ENCODE data around the gene MAPT. TPM values are rescaled to one million over a fixed set of nuclear protein-coding genes. Genes with fewer than 3 reads are reported as not detected.
"Not testable (repeated sequence)": the region's sequence is repeated elsewhere in the genome, so short reads cannot be mapped to it uniquely, and the experiment has no call there.

The MAPT gene
- total RNA-seq, 2 donors from 2014 or later, result 11.7 to 14.7 TPM

GRCh38 chr17:46020998-46021397 is 126.6 kb downstream of the MAPT start:
- WGBS, result 83% methylated on average over 12 of the region's 12 CpGs
- no peak overlapping the region for H3K27ac ChIP-seq
- no peaks in the 10 kb centered on the region for H3K27me3 ChIP-seq (replicated peaks; ENCODE audit: insufficient read depth)
- no peak overlapping the region for H3K4me3 ChIP-seq
- intact Hi-C loops (cut with DNase I), result no loop called here
- TF ChIP-seq POLR2AphosphoS5 (IDR thresholded peaks at IDR 0.05), result no peak
- TF ChIP-seq POLR2A (IDR thresholded peaks at IDR 0.05), result no peak
- TF ChIP-seq CTCF (IDR thresholded peaks at IDR 0.05), result no peak
- H3K36me3 ChIP-seq, result no peaks in the 10 kb centered on the region
- H3K9me3 ChIP-seq, result no peaks in the 10 kb centered on the region
- no peaks in the 10 kb centered on the region for H3K4me1 ChIP-seq (replicated peaks)
- DNase-seq (ENCODE audit: low spot score), result no peak

- H3K4me3 ChIP-seq; intact Hi-C loops (cut with DNase I); H3K9me3 ChIP-seq; H3K27ac ChIP-seq; H3K36me3 ChIP-seq; H3K4me1 ChIP-seq (replicated peaks); DNase-seq (ENCODE audit: low spot score); H3K27me3 ChIP-seq (replicated peaks; ENCODE audit: insufficient read depth): not testable (repeated sequence)
- WGBS, result 91% methylated on average over 7 of the region's 7 CpGs
Measured at GRCh38 chr17:46023366-46023765, 129.0 kb downstream of the MAPT start.

DNA sequence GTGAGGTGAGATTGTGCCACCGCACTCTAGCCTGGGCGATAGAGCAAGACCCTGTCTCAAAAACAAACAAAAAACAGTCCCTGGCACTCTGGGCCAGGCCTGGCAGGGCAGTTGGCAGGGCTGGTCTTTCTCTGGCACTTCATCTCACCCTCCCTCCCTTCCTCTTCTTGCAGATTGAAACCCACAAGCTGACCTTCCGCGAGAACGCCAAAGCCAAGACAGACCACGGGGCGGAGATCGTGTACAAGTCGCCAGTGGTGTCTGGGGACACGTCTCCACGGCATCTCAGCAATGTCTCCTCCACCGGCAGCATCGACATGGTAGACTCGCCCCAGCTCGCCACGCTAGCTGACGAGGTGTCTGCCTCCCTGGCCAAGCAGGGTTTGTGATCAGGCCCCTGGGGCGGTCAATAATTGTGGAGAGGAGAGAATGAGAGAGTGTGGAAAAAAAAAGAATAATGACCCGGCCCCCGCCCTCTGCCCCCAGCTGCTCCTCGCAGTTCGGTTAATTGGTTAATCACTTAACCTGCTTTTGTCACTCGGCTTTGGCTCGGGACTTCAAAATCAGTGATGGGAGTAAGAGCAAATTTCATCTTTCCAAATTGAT is 129.5 kb downstream of the MAPT start:
- TF ChIP-seq POLR2AphosphoS5 (IDR thresholded peaks at IDR 0.05) (no peak), CTCF (IDR thresholded peaks at IDR 0.05) (no peak), POLR2A (IDR thresholded peaks at IDR 0.05) (no peak)
- Histone ChIP-seq H3K27me3 (replicated peaks; ENCODE audit: insufficient read depth) (no peaks in the 10 kb centered on the region), H3K4me3 (no peak overlapping the region), H3K36me3 (no peaks in the 10 kb centered on the region), H3K4me1 (replicated peaks) (no peaks in the 10 kb centered on the region), H3K9me3 (no peaks in the 10 kb centered on the region), H3K27ac (no peak overlapping the region)
- intact Hi-C loops (cut with DNase I), result no loop called here
- WGBS, result 84% methylated on average over 24 of the region's 24 CpGs
- no peak for DNase-seq (ENCODE audit: low spot score)

DNA sequence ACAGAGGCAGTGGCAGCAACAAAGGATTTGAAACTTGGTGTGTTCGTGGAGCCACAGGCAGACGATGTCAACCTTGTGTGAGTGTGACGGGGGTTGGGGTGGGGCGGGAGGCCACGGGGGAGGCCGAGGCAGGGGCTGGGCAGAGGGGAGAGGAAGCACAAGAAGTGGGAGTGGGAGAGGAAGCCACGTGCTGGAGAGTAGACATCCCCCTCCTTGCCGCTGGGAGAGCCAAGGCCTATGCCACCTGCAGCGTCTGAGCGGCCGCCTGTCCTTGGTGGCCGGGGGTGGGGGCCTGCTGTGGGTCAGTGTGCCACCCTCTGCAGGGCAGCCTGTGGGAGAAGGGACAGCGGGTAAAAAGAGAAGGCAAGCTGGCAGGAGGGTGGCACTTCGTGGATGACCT is 130.2 kb downstream of the MAPT start:
- intact Hi-C loops (cut with DNase I), result no loop called here
- WGBS, result 83% methylated on average over 14 of the region's 14 CpGs
- H3K27ac ChIP-seq, result no peak overlapping the region
- H3K9me3 ChIP-seq, result no peaks in the 10 kb centered on the region
- H3K4me1 ChIP-seq (replicated peaks), result no peaks in the 10 kb centered on the region
- TF ChIP-seq CTCF (IDR thresholded peaks at IDR 0.05) (no peak), POLR2AphosphoS5 (IDR thresholded peaks at IDR 0.05) (no peak), POLR2A (IDR thresholded peaks at IDR 0.05) (no peak)
- DNase-seq (ENCODE audit: low spot score), result no peak
- no peaks in the 10 kb centered on the region for H3K27me3 ChIP-seq (replicated peaks; ENCODE audit: insufficient read depth)
- no peak overlapping the region for H3K4me3 ChIP-seq
- H3K36me3 ChIP-seq, result no peaks in the 10 kb centered on the region

DNA sequence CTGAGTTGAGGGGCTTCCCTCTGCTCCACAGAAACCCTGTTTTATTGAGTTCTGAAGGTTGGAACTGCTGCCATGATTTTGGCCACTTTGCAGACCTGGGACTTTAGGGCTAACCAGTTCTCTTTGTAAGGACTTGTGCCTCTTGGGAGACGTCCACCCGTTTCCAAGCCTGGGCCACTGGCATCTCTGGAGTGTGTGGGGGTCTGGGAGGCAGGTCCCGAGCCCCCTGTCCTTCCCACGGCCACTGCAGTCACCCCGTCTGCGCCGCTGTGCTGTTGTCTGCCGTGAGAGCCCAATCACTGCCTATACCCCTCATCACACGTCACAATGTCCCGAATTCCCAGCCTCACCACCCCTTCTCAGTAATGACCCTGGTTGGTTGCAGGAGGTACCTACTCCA is 130.7 kb downstream of the MAPT start:
- no peak for DNase-seq (ENCODE audit: low spot score)
- intact Hi-C loops (cut with DNase I), result no loop called here
- TF ChIP-seq POLR2AphosphoS5 (IDR thresholded peaks at IDR 0.05) (no peak), CTCF (IDR thresholded peaks at IDR 0.05) (no peak), POLR2A (IDR thresholded peaks at IDR 0.05) (no peak)
- Histone ChIP-seq H3K36me3 (no peaks in the 10 kb centered on the region), H3K4me3 (no peak overlapping the region), H3K4me1 (replicated peaks) (no peaks in the 10 kb centered on the region), H3K27ac (no peak overlapping the region), H3K9me3 (no peaks in the 10 kb centered on the region), H3K27me3 (replicated peaks; ENCODE audit: insufficient read depth) (no peaks in the 10 kb centered on the region)
- 92% methylated on average over 10 of the region's 10 CpGs for WGBS

All from prostate gland (tissue), 2 donors.